Measurements from ENCODE around the gene CNR2.
"Not testable (repeated sequence)": the region's sequence is repeated elsewhere in the genome, so short reads cannot be mapped to it uniquely, and the experiment has no call there.

Gene CNR2

GRCh38 chr1:23913212-23913880, at the start of gene CNR2:
Gene CNR2 (minus strand): TSS chr1:23913362. CDS start chr1:23875617, 37,745 bp downstream.
- no peak for DNase-seq

- no peak for DNase-seq
Observed at GRCh38 chr1:23960291-23961020, 47.3 kb upstream of the CNR2 start.

GRCh38 chr1:23959461-23960290, 46.5 kb upstream of the CNR2 start, which contains the start of gene PNRC2:
Gene PNRC2 (plus strand): TSS chr1:23959828. CDS start chr1:23961458, 1,630 bp downstream.
- peak; percentile 90 to 91 for DNase-seq

GRCh38 chr1:23958810-23959460, 45.8 kb upstream of the CNR2 start:
- DNase-seq = peak; percentile 70 to 78

- DNase-seq = not testable (repeated sequence)
Observed at GRCh38 chr1:23958040-23958809, 45.1 kb upstream of the CNR2 start.

- DNase-seq = no peak
Observed at GRCh38 chr1:23957096-23957495, 43.9 kb upstream of the CNR2 start.

GRCh38 chr1:23953020-23953419, 39.9 kb upstream of the CNR2 start:
- no peak for DNase-seq

- no peak for DNase-seq
Observed at GRCh38 chr1:23947366-23947765, 34.2 kb upstream of the CNR2 start.

GRCh38 chr1:23936481-23937176, 23.5 kb upstream of the CNR2 start:
- DNase-seq = no peak

GRCh38 chr1:23931491-23931880, 18.3 kb upstream of the CNR2 start:
- no peak for DNase-seq

- DNase-seq = no peak
Observed at GRCh38 chr1:23930861-23931490, 17.8 kb upstream of the CNR2 start.

- no peak for DNase-seq
Observed at GRCh38 chr1:23930270-23930669, 17.1 kb upstream of the CNR2 start.

GRCh38 chr1:23928789-23929188, 15.6 kb upstream of the CNR2 start:
- DNase-seq = no peak

GRCh38 chr1:23927097-23927496, 13.9 kb upstream of the CNR2 start:
- DNase-seq = no peak

GRCh38 chr1:23925279-23925678, 12.1 kb upstream of the CNR2 start:
- DNase-seq = no peak

GRCh38 chr1:23924601-23925000, 11.4 kb upstream of the CNR2 start:
- DNase-seq = no peak

GRCh38 chr1:23923592-23924499, 10.7 kb upstream of the CNR2 start:
- no peak for DNase-seq

GRCh38 chr1:23922321-23922943, 9.3 kb upstream of the CNR2 start:
- no peak for DNase-seq
